Suprapubic skin (tissue), 4 donors: Measurements from ENCODE around the gene IST1. TPM values are rescaled to one million over a fixed set of nuclear protein-coding genes. Genes with fewer than 3 reads are reported as not detected.

ENCODE experiments used
- DNase-seq, 2 donors: peaks; one replicate each; pipeline ENCODE4 v3.0.0-alpha.2; 2019; ENCODE audit warnings: low spot score in 2 of 2
- H3K27ac ChIP-seq: fragments of 200-600 bp; sonication (generic); one replicate; pipeline ENCODE4 v1.5.1; 2019
- H3K27me3 ChIP-seq: fragments of 200-600 bp; sonication (generic); one replicate; pipeline ENCODE4 v1.5.1; 2019
- H3K36me3 ChIP-seq: fragments of 200-600 bp; sonication (generic); one replicate; pipeline ENCODE4 v1.5.1; 2019
- H3K4me1 ChIP-seq: fragments of 200-600 bp; sonication (generic); one replicate; pipeline ENCODE4 v1.5.1; 2019
- H3K4me3 ChIP-seq: fragments of 200-600 bp; sonication (generic); one replicate; pipeline ENCODE4 v1.5.1; 2019; ENCODE audit warnings: mild to moderate bottlenecking
- H3K9me3 ChIP-seq: fragments of 200-600 bp; sonication (generic); one replicate; pipeline ENCODE4 v1.5.1; 2019
- EP300 ChIP-seq: sonication (generic); formaldehyde crosslinking; IDR thresholded peaks from one replicate; pipeline ENCODE4 v1.6.1; 2017; ENCODE audit warnings: antibody characterized with exemption
- POLR2A ChIP-seq, 2 donors: fragments of 450-650 bp; IDR thresholded peaks; one replicate each; pipeline ENCODE4 v1.6.1; 2017; ENCODE audit warnings: antibody characterized with exemption in 2 of 2, mild to moderate bottlenecking in 2 of 2, moderate library complexity in 2 of 2
- POLR2AphosphoS5 ChIP-seq, 3 donors: sonication (generic); formaldehyde crosslinking; IDR thresholded peaks; one replicate each; pipeline ENCODE4 v1.6.1; 2017; ENCODE audit warnings: antibody characterized with exemption in 3 of 3
- WGBS: methylation state at CpG from one replicate; pipeline ENCODE4 v1.1.5; 2018; 5-methylcytosine and 5-hydroxymethylcytosine counted together
- total RNA-seq, 4 donors: library from RNA; depleted of rRNA; stranded (reverse); fragments of >200 nt; gene quantifications; one replicate each; pipeline ENCODE4 v1.1.0, GENCODE V29; 2016
- TF ChIP-seq, protein P1 (sequence below), 2 donors: fragments of 200-600 bp in 1 of 2; fragments of 450-650 bp in 1 of 2; sonication (generic) in 1 of 2; IDR thresholded peaks; one replicate each; pipeline ENCODE4 v1.5.1; 2016 to 2019; ENCODE audit warnings: antibody characterized with exemption in 2 of 2, mild to moderate bottlenecking in 1 of 2, moderate library complexity in 1 of 2

IST1 gene
- total RNA-seq, 4 donors from 2014 or later: 171 to 405 (median 201) TPM

- WGBS: 88% methylated on average over 6 of the region's 6 CpGs
- Histone ChIP-seq H3K9me3 (no peaks in the 10 kb centered on the region), H3K27me3 (no peaks in the 10 kb centered on the region), H3K27ac (no peak overlapping the region), H3K4me3 (no peak overlapping the region), H3K4me1 (peaks cover 25% of the 10 kb centered on the region), H3K36me3 (peaks cover 21% of the 10 kb centered on the region)
- DNase-seq: no peak
- TF ChIP-seq EP300 (no peak), POLR2AphosphoS5 (IDR thresholded peaks at IDR 0.05) (no peak), POLR2A (IDR thresholded peaks at IDR 0.05) (no peak)
- TF ChIP-seq, protein P1, sequence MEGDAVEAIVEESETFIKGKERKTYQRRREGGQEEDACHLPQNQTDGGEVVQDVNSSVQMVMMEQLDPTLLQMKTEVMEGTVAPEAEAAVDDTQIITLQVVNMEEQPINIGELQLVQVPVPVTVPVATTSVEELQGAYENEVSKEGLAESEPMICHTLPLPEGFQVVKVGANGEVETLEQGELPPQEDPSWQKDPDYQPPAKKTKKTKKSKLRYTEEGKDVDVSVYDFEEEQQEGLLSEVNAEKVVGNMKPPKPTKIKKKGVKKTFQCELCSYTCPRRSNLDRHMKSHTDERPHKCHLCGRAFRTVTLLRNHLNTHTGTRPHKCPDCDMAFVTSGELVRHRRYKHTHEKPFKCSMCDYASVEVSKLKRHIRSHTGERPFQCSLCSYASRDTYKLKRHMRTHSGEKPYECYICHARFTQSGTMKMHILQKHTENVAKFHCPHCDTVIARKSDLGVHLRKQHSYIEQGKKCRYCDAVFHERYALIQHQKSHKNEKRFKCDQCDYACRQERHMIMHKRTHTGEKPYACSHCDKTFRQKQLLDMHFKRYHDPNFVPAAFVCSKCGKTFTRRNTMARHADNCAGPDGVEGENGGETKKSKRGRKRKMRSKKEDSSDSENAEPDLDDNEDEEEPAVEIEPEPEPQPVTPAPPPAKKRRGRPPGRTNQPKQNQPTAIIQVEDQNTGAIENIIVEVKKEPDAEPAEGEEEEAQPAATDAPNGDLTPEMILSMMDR (IDR thresholded peaks at IDR 0.05): no peak
These were observed 17.4 kb downstream of the IST1 start for GRCh38 chr16:71912534-71913275.

GRCh38 chr16:71914802-71915201, 19.5 kb downstream of the IST1 start:
- Histone ChIP-seq H3K4me1 (peaks cover 17% of the 10 kb centered on the region), H3K4me3 (no peak overlapping the region), H3K9me3 (no peaks in the 10 kb centered on the region), H3K27ac (no peak overlapping the region), H3K36me3 (peaks cover 42% of the 10 kb centered on the region), H3K27me3 (no peaks in the 10 kb centered on the region)
- no peak for DNase-seq
- no peak for TF ChIP-seq EP300
- TF ChIP-seq POLR2AphosphoS5 (IDR thresholded peaks at IDR 0.05): no peak
- TF ChIP-seq, protein P1 (IDR thresholded peaks at IDR 0.05): no peak
- TF ChIP-seq POLR2A (IDR thresholded peaks at IDR 0.05): no peak
- WGBS: 85% methylated on average over 2 of the region's 2 CpGs

GRCh38 chr16:71915350-71915749, 20.0 kb downstream of the IST1 start:
- DNase-seq: no peak
- Histone ChIP-seq H3K4me3 (no peak overlapping the region), H3K36me3 (peaks cover 48% of the 10 kb centered on the region), H3K27ac (no peak overlapping the region), H3K9me3 (no peaks in the 10 kb centered on the region), H3K27me3 (no peaks in the 10 kb centered on the region), H3K4me1 (peaks cover 17% of the 10 kb centered on the region)
- no peak for TF ChIP-seq POLR2A (IDR thresholded peaks at IDR 0.05)
- TF ChIP-seq, protein P1 (IDR thresholded peaks at IDR 0.05): no peak
- no peak for TF ChIP-seq EP300
- TF ChIP-seq POLR2AphosphoS5 (IDR thresholded peaks at IDR 0.05): no peak
- WGBS: 96% methylated on average over 2 of the region's 2 CpGs

DNA sequence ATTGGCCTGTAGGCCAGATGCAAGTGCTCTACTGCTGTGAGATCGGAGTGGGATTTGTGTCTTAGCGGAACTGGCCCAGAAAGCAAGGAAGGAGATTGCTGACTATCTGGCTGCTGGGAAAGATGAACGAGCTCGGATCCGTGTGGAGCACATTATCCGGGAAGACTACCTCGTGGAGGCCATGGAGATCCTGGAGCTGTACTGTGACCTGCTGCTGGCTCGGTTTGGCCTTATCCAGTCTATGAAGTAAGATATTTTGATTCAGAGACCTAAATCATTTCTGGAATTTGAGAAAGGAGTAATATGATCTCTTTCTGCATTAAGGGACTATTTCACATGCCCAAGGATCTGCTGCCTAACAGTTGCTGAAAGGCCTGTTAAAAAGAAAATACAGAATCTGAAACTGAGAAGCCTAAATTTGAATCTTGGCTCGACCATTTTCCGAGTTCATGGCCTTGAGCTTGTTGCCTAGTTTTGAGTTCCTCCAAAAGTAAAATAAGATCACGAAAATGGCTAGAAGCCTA, 21.1 kb downstream of the IST1 start:
- TF ChIP-seq POLR2AphosphoS5 (IDR thresholded peaks at IDR 0.05) (no peak), EP300 (no peak), POLR2A (IDR thresholded peaks at IDR 0.05) (no peak)
- TF ChIP-seq, protein P1 (IDR thresholded peaks at IDR 0.05): no peak
- Histone ChIP-seq H3K4me3 (no peak overlapping the region), H3K36me3 (peaks cover 59% of the 10 kb centered on the region), H3K9me3 (no peaks in the 10 kb centered on the region), H3K27me3 (no peaks in the 10 kb centered on the region), H3K4me1 (peaks cover 17% of the 10 kb centered on the region), H3K27ac (no peak overlapping the region)
- WGBS: 85% methylated on average over 11 of the region's 11 CpGs
- no peak for DNase-seq

DNA sequence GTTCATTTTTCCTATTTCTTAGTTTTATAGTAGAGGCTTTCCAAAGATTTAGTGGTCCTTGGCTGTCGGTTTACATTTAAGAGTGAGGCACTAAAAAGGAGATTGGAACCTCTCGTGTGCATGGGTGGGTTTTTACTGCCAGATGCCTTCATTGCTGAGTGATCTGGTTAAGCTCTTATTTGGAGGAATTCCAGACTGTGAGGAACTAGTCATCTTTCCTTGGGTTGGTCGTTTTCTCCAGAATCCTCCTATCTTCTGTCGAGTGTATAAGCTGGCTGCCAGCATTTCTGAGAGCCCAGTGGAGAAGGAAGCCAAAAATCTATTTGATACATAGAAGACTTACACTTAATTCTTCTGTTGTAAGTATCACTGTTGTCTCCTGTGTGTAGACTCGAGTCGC, 22.6 kb downstream of the IST1 start:
- no peaks in the 10 kb centered on the region for H3K27me3 ChIP-seq
- no peak for DNase-seq
- no peak overlapping the region for H3K4me3 ChIP-seq
- peaks cover 17% of the 10 kb centered on the region for H3K4me1 ChIP-seq
- TF ChIP-seq POLR2AphosphoS5 (IDR thresholded peaks at IDR 0.05): no peak
- TF ChIP-seq POLR2A (IDR thresholded peaks at IDR 0.05): no peak
- TF ChIP-seq, protein P1 (IDR thresholded peaks at IDR 0.05): no peak
- no peak for TF ChIP-seq EP300
- no peaks in the 10 kb centered on the region for H3K9me3 ChIP-seq
- no peak overlapping the region for H3K27ac ChIP-seq
- 72% methylated on average over 6 of the region's 6 CpGs for WGBS
- H3K36me3 ChIP-seq: peaks cover 73% of the 10 kb centered on the region
